GM18951 (cell line): Measurements from ENCODE around the gene ARRB1.

Experiments
- POLR2A ChIP-seq: IDR thresholded peaks from 4 replicates; pipeline ENCODE4 v1.6.1; 2011; ENCODE audit warnings: mild to moderate bottlenecking; ENCODE audit not compliant: insufficient read length, insufficient read depth; ENCODE audit errors: extremely low read depth
- in situ Hi-C: fragments of 300-500 bp; cut with MboI; formaldehyde crosslinking; loops from one replicate; pipeline ENCODE4 v1.12.0; 2022; ENCODE audit warnings: low sequenced_read_pairs, mixed read lengths, inconsistent platforms; ENCODE audit not compliant: unreplicated experiment

The ARRB1 gene

GRCh38 chr11:75356613-75357012 lies 5.2 kb upstream of the ARRB1 start:
- in situ Hi-C loops, result no loop called here
- TF ChIP-seq POLR2A, result no peak

- no peak for TF ChIP-seq POLR2A
- in situ Hi-C loops, result no loop called here
Measured at GRCh38 chr11:75355051-75355450, 3.6 kb upstream of the ARRB1 start.

DNA sequence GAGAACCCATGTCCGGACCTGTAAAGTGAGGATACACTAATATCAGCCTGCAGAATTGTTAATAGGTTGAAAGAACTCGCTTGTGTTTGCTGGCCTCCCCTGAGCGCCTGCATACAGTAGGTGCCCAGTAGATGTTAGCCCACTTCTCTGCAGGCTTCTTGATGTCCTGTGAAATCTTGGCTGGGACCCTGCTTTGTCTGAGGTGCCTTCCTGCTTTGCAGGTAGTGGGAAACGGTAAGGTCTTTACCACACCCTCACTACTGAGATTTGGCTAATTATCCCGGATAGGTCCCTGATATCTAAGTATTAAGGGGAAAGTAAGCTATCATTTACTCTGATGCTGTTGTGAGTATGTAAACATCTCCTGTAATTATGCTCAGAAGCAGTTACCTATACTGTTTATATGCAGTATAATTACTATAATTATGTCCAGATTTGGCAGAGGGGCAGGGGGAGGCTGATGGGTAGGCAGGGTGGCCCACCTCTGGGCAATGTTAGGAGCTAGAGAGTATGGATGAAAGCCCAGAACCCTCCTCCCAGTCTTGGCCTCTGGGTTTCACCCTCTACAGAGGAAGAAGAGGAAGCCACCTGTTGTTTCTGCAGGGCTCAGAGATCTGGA lies 1.2 kb upstream of the ARRB1 start:
- TF ChIP-seq POLR2A, result no peak
- in situ Hi-C loops, result no loop called here

- no peak for TF ChIP-seq POLR2A
- in situ Hi-C loops, result no loop called here
Measured at GRCh38 chr11:75351791-75352587, 528 bp upstream of the ARRB1 start.

- in situ Hi-C loops, result no loop called here
- TF ChIP-seq POLR2A, result no peak
Measured at GRCh38 chr11:75350743-75351540, 519 bp downstream of the ARRB1 start.

DNA sequence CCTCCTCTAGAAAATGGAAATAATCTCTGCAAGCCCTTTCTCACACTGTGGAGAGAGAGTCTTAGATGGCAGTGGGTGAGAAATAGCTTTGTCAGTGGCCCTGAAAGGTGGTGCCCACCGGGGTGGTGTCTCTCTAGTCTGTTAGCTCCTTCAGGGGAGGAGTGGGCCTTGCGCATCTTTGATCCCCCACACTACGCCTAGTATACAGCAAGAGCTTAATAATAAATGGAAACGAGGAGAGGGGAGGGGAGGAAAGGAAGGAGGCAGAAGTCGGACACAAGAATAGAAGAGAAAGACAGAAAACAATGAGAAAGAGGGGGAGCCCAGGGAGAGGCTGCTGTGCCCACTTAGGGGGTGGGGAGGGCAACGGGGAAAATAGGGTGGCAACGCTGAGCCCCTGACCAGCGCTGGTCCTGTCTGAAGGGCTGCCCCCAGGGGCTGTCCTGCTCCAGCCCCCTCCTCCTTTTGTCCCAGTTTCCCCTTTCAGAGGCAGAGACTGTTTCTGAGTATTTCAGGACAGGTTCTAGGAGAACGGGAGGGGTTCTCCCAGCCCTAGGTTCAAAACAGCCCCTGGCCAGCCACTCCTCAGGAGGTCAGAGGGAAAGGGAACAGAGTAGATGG lies 1.2 kb downstream of the ARRB1 start:
- TF ChIP-seq POLR2A, result no peak
- in situ Hi-C loops, result no loop called here

DNA sequence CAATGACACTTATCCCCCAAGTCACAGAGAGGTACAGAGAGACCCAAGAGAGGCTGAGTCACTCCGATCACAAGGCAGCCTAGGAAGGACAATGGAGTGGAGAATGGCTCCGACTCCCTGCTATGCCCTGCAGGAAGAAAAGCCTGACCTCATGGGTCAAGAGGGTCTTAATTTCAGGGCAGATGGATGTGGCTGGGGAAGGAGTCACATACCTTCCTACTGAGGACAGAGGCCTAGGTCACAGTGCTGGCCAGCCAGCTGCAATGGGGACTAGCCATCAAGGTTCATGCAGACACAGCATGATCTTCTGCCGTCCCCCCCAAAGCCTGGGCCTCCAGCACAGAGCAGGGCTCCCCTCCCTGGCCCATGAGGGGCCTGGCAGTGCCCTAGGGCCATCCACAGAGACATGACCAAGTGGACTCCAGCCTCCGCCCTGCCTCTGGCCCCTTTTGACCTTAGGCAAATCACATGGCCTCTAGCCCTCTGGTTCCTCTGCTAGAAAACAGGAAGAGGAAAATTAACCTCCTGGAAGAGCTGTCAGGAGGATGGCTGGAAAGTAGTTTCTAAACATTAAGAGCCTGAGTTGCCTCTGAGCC lies 1.8 kb downstream of the ARRB1 start:
- no peak for TF ChIP-seq POLR2A

DNA sequence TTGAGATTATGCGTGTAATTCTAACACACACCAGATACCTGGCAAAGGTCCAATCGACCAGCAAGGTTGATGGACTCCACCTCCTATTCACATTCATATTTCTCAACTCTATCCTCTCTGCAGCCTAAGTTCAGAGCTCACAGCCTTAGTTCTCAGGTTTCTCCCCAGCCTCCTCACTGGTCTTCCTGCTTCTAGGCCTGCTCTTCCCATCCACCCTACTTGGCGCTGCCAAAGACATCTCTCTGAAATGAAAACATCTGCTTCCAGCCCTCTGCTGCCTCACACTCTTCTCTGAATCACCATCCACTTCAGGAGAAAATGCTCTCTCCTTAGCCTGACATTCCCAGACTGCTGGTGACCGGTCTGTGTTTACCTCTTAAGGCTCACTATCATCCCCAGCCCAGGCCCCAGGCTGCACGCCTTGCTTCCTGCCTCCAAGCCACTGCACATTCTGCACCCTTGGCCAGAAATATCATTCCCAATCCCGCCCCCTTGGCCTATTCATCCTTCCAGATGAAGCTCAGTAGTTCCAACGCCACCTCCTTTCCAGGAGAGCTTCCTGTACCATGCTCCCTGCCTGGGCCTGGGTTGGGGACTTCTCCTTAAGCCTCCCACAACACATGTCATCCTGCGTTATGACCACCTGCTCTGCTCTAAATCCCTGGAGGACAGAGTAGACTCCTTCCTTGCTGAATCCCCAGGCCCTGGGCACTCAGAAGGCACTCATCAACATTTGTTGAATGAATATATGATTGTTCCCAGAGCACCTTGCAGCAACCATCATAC lies 3.5 kb downstream of the ARRB1 start:
- no peak for TF ChIP-seq POLR2A
- in situ Hi-C loops, result no loop called here

More for the DNA sequence above, 1.8 kb downstream of the ARRB1 start:
- in situ Hi-C loops, result no loop called here

- TF ChIP-seq POLR2A, result no peak
- in situ Hi-C loops, result no loop called here
Measured at GRCh38 chr11:75346912-75347647, 4.4 kb downstream of the ARRB1 start.

GRCh38 chr11:75346296-75346695 lies 5.2 kb downstream of the ARRB1 start:
- in situ Hi-C loops, result no loop called here
- no peak for TF ChIP-seq POLR2A

DNA sequence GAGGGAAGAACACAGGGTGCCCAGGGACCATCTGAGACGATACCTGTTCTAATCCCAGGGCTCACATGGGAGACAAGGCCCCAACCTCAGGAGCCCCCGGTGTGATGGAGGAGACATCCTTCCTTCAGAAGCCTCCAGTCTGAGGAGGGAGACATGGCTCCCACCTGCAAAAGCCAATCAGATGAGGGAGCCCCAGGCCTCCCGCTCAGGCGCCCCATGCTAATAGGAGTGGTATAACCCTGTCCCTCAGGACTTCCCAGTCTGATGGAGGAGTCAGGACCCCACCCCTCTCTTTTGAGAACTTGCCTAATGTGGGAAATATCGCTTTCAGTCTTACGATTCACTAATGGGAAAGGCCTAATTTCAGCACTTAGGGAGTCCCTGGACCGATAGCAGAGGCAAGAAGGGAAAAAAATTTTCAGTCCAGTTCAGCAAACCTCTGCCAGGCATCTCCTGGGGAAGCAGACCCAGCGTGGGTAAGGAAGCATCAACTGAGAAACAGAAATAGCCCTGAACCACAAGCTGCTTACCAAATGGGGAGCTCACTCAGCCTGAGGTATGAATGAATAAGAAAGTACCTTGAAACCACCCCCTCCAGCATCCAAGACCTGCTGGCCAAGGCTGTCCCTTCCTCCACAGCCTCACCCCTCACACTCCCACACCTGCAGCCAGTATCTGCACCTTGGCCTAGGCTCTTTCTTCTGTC lies 5.9 kb downstream of the ARRB1 start:
- TF ChIP-seq POLR2A, result no peak
- in situ Hi-C loops, result no loop called here
